GM21576 (cell line): ENCODE data around the gene BRD2.
"Not testable (repeated sequence)": the region's sequence is repeated elsewhere in the genome, so short reads cannot be mapped to it uniquely, and the experiment has no call there.

Experiments
- ATAC-seq: cut with Tn5 transposase; IDR thresholded peaks from one replicate; pipeline ENCODE4 v1.9.1; 2021; ENCODE audit warnings: mild to moderate bottlenecking, moderate library complexity; ENCODE audit not compliant: unreplicated experiment

Gene BRD2

GRCh38 chr6:32968093-32968866, at the start of gene BRD2:
TSS of gene BRD2 (plus strand) at chr6:32968594. CDS start at chr6:32972899, 4,305 bp downstream.
- ATAC-seq, result peak; percentile 30

- no peak for ATAC-seq
These were observed 47.7 kb upstream of the BRD2 start for GRCh38 chr6:32920715-32921114.

- no peak for ATAC-seq
These were observed 46.3 kb upstream of the BRD2 start for GRCh38 chr6:32922083-32922482.

GRCh38 chr6:32931211-32931610, 37.2 kb upstream of the BRD2 start:
- ATAC-seq, result no peak

GRCh38 chr6:32932132-32932868, 36.1 kb upstream of the BRD2 start:
- no peak for ATAC-seq

- ATAC-seq, result no peak
These were observed 34.7 kb upstream of the BRD2 start for GRCh38 chr6:32933661-32934085.

- no peak for ATAC-seq
These were observed 32.7 kb upstream of the BRD2 start for GRCh38 chr6:32935551-32936238.

GRCh38 chr6:32936239-32937152, 31.9 kb upstream of the BRD2 start:
- ATAC-seq, result no peak

GRCh38 chr6:32937230-32937633, 31.2 kb upstream of the BRD2 start:
- ATAC-seq, result no peak

GRCh38 chr6:32938494-32938893, 29.9 kb upstream of the BRD2 start:
- ATAC-seq, result no peak

- ATAC-seq, result peak; percentile 46
These were observed 27.7 kb upstream of the BRD2 start, which contains the start of gene HLA-DMB for GRCh38 chr6:32940656-32941213. TSS of gene HLA-DMB (minus strand) at chr6:32941028. CDS start at chr6:32940807, 221 bp downstream.

GRCh38 chr6:32941214-32941768, 27.1 kb upstream of the BRD2 start:
- ATAC-seq, result peak; percentile 49

- not testable (repeated sequence) for ATAC-seq
These were observed 25.8 kb upstream of the BRD2 start for GRCh38 chr6:32942555-32943123.

GRCh38 chr6:32943864-32944649, 24.3 kb upstream of the BRD2 start:
- peak; percentile 42 for ATAC-seq

- no peak for ATAC-seq
These were observed 23.2 kb upstream of the BRD2 start for GRCh38 chr6:32945108-32945760.

- no peak for ATAC-seq
These were observed 22.4 kb upstream of the BRD2 start for GRCh38 chr6:32945953-32946352.

GRCh38 chr6:32946893-32947292, 21.5 kb upstream of the BRD2 start:
- no peak for ATAC-seq
